Effector CD4-positive, alpha-beta T cell (primary cell): ENCODE measurements around the gene MGAT5.

ENCODE experiments used
- DNase-seq: peaks from one replicate; pipeline ENCODE4 v3.0.0-alpha.2; 2020

The MGAT5 gene

DNA sequence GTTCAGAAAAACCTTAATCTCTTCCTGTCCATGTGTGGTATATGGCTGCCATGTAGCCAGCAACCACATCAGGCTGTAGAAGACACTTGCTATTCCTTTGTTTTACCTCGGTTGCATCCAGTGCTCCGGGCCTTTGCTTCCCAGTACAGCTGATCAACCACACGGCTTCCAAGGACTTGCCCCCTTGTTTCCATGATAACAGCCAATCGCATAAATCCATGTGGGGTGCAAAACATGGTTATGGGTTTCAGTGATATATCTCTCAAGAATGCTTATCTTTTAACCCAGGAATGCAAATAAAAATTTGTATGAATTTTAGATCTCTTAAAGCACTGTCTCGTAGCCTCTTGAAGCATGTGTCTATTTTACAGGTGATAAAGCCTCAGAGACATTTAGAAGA lies 118.3 kb downstream of the MGAT5 start:
- no peak for DNase-seq

- no peak for DNase-seq
Measured at GRCh38 chr2:134372611-134373131, 118.8 kb downstream of the MGAT5 start.

DNA sequence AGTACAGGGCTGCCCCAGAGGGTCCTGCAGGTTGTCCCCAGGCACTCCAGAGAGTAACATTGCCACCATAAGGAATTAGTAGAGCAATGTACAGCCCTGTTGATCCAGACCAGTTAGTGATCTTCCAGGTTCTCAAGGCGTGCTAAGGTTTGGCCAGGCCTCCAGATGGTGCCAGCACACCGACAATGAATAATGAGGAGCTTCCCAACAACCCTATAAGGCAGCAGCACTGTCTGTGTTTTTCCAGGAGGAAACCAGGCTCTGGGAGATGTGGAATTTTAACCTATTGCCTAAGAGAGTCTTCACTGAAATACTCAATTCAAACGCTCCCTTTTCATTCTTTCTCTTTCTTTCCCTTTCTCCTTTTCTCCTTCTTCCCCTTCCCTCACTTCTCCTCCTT lies 122.1 kb downstream of the MGAT5 start:
- no peak for DNase-seq

GRCh38 chr2:134377730-134378129 lies 123.9 kb downstream of the MGAT5 start:
- DNase-seq, result no peak

- no peak for DNase-seq
Measured at GRCh38 chr2:134379293-134379692, 125.4 kb downstream of the MGAT5 start.

- no peak for DNase-seq
Measured at GRCh38 chr2:134379722-134380121, 125.8 kb downstream of the MGAT5 start.

DNA sequence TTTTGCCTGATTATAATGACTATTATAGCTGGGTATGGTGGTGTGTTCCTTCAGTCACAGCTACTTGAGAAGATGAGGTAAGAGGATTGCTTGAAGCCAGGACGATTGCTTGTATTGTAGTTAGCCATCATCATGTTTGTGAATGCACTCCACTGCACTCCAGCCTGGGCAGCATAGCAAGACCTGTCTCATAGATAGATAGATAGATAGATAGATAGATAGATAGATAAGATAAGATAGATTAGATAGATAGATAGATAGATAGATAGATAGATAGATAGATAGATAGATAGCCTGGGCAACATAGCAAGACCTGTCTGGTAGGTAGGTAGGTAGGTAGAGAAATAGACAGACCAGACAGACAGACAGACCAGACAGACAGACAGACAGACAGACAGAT lies 127.3 kb downstream of the MGAT5 start:
- no peak for DNase-seq

DNA sequence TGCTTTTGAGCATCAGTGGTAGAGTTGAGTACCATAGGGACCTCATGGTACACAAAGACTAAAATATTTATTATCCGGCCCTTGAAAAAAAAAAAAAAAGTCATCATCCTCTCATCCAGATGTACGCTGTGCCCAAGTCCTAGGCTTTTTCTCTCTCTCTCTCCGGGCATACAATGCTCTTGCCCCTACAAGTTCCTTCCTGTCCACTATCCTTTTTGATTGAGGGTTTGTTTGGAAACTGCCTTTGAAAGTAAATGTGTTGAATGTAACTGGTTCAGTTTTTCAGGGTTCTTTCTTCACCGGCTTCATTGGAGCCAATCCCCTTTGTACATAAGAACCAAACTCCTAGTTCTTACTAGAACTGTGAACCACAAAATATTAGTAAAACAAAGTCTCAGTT lies 130.3 kb downstream of the MGAT5 start:
- no peak for DNase-seq

GRCh38 chr2:134385195-134385594 lies 131.3 kb downstream of the MGAT5 start:
- DNase-seq, result no peak

- no peak for DNase-seq
Measured at GRCh38 chr2:134386310-134386709, 132.4 kb downstream of the MGAT5 start.

DNA sequence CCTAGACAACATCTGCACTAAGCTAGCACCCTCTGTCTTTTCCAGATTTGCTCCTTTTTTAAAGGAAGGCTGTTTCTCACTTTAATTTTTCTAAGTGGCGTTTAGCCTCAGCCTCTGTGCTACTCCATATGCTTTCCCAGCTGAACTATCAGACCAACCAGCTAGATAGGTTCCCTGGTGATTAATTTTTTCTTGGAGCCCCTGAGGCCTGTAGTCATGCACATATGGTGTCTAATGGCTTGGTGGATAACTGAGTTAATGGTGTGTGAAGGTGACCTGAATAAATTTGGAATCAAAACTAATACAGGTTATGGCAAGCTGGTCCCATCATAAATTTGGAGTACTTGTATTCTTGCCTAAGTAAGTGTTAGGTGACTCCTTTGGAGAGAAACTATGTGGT lies 135.5 kb downstream of the MGAT5 start:
- DNase-seq, result no peak

DNA sequence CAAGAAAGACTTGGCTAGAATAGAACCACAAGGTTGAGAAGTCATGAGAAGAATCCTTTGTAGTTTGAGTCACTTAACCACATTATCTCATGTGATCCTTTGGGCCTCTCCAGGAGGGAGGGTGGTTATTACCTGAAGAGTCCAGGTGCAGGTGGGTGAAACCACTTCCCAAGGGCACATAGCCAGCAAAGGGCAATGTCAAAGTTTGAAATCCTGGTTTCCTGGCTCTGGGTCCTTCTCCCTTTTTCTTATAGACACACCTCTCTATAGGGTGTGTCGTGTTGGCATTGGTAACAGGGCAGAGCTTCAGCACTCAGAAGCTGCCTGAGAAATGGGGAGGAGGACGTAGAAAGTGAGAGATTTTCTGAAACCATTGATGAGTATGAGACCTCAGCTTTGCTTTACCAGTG lies 137.9 kb downstream of the MGAT5 start:
- no peak for DNase-seq

- no peak for DNase-seq
Measured at GRCh38 chr2:134392442-134393074, 138.7 kb downstream of the MGAT5 start.

DNA sequence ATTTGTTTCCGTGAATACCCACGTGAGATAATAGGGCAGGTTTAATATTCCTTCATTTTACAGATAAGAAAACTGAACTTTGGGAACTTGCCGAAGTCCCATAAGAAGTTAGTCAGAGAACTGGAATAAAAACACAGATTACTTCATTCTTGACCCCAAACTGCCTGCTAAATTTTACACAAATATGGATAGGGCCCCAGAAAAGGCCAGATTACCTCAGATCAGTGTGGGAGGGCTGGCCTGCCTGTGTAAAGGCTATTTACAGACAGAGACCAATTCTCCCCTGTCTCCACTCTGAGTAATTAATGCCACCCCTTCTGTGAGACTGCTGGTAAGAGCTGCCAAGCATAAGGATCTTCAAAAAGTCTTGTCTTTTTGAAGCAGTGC lies 139.2 kb downstream of the MGAT5 start:
- DNase-seq, result no peak

DNA sequence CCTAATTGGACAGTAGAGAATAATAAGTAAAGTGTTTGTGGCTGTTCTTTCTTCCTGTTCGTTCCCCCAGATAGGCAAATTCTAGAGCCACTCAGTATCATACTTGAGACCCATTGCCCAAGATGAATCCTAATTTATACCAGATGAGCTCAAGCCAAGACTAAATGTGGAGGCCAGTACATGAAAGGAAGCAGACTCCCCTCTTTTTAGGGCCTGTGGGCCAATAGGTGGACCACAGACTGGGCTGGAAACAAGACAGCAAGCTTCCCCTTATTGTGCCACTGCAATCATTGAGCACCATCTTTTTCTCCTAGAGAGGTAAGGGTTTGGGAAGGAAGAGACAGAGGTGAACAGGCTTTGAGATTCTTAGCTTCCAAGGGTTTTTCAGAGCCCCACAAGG lies 141.9 kb downstream of the MGAT5 start:
- DNase-seq, result no peak

- no peak for DNase-seq
Measured at GRCh38 chr2:134396493-134396892, 142.6 kb downstream of the MGAT5 start.

GRCh38 chr2:134397146-134397896 lies 143.4 kb downstream of the MGAT5 start:
- DNase-seq, result no peak

DNA sequence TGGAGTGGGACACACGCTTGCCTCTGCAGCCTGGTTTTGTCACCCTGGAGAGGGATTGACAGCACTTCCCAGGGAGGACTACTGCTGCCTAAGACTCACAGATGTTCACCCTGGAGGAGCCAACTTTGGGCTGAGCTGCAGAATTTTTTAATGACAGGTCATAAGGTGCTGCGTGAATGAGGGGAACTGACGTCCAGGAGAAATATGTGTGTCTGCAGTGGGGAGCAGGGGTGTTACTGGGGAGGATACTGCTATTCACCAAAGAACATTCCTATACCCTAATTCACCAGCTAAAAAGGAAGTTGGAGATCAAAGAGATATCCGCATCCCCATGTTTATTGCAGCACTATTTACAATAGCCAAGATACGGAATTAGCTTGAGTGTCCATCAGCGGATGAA lies 144.4 kb downstream of the MGAT5 start:
- no peak for DNase-seq

GRCh38 chr2:134399096-134399495 lies 145.2 kb downstream of the MGAT5 start:
- no peak for DNase-seq

DNA sequence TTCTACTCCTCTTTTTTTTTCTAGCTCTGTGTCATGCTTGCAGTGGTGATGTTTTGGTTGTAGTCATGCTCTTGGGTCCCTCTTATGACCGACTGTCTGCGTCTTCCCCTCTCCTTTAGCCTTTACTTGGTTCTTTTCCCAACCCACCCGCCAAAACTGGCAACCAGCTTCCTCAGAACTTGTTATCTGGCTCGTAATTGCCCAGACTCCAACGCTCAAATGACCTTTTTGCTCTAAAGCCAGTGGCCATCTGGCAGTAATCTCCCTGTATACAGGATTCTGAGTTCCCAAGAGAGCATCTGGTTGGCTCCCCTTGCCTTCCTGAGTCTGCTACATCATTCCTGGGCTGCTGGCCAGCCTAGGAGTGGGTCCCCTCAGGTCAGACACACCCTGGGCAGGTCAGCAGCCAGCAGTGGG lies 147.2 kb downstream of the MGAT5 start:
- DNase-seq, result no peak

DNA sequence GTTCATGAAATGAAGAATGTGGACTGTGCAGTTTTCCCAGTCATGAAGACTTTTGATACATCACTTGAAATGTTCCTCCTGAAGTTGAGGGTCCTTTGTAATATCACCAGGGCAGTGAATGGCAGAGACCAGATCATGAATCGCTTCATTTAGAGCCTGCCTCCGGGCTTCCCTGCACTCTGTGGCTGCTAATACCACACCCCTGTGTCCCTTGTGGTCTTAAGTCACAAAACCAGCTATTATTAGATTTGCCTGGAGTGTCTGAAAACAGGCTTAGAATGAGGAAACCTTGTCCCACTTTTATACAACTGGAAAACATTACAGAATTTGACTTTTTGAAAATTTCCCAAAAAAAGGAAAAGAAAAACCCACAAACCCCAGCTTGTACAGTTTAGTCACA lies 147.9 kb downstream of the MGAT5 start:
- no peak for DNase-seq

DNA sequence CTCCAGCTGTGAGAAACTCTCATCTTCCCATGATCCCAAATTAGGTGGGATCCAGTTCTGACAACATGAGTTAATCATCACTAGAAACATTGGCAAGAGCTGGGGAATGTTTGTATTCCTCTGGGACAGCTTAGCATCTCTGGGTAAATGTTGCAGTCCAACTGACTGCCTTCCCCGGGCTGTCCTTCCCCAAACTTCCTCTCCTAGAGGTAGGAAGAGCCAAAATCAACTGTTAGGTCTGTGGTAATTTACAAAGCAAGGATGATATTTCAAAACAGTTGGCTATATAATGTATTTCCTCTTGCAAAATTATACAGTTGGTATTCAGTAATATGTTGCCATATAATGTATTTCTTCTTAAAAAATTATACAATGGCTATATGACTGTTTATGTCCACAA lies 148.5 kb downstream of the MGAT5 start:
- no peak for DNase-seq

DNA sequence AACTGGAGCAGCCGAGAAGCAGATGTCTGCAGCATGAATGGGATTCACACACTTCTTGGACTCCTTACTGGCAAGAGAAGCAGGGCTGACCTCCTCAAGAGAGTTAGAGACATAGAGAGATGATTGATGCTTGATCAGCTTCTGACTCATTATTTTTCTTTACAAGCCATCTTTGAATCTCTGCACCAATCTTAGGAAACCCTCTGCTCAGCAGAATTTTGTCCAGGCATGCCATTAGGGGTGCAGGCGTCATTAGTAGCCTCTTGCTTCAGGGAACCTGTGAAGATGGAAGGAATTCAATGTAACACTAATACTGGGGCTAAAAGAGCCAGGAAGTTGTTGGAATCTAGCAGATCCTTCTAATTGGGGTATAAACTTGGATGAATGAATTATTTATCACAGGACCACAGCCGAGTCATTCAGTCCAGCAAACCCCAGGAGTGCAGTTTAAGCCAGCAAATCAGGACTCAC lies 151.8 kb downstream of the MGAT5 start:
- no peak for DNase-seq

DNA sequence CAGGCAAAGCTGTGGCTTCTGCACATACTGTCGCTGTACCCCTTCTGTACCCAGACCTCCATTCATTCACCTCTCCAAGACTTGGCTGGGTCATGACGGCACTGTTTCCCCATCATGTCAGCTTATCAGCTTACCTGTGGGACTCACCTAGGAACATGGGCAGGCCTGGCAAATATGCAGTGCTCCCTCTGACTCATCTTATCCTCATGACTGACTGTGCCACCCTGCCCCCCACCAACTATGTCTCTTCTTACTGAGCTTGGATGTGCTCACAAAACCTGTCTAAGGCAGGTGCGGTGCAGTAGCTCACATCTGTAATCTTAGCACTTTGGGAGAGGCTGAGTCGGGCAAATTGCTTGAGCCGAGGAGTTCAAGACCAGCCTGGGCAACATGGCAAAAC lies 152.4 kb downstream of the MGAT5 start:
- DNase-seq, result no peak
